ENCODE results near the gene SH3BP4. TPM values are rescaled to one million over a fixed set of nuclear protein-coding genes. Genes with fewer than 3 reads are reported as not detected.

SH3BP4 gene
- total and polyA plus RNA-seq, 2 donors (not counting 1 experiment from before 2014, with no cell fraction given): 1.00 to 1.3 TPM

DNA sequence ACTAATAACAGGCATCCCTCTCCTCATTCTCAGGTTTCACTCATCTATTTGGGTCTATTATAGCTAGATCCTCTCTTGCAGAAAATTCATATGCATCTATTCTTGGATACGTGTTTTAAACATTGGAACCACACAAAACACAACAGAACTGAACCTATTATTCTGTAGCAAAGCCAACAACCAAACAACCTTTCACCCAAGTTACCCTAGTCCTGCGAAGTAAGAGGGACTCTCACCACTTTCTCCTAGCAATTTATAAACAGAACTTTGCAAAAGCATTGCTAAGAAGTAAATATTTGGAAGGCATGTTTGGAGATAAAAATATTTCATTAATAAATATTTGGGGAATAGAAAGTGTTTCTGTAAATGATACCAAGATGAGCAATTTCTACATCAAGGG is 20.4 kb upstream of the SH3BP4 start:
- intact Hi-C loops (cut with micrococcal nuclease): no loop called here
- no peaks in the 10 kb centered on the region for H3K27me3 ChIP-seq (replicated peaks in 1 of 4; ENCODE audit: control extremely low read depth in 1 of 4, control insufficient read depth in 3 of 4, insufficient read depth in 4 of 4, low read length in 3 of 4)
- Mint-ChIP-seq H3K27ac (no peak overlapping the region), H3K9me3 (ENCODE audit: insufficient read depth) (no peaks in the 10 kb centered on the region), H3K4me3 (no peak overlapping the region), H3K4me1 (no peaks in the 10 kb centered on the region), H3K27me3 (peaks cover 14% of the 10 kb centered on the region)
- ATAC-seq (ENCODE audit: low read depth): no peak
- DNase-seq: no peak
- H3K36me3 ChIP-seq (replicated peaks in 1 of 2; ENCODE audit: control extremely low read depth in 1 of 2, control insufficient read depth in 1 of 2, extremely low read depth in 1 of 2, insufficient read depth in 2 of 2, low read length in 1 of 2): no peaks in the 10 kb centered on the region
- no peaks in the 10 kb centered on the region for H3K79me2 ChIP-seq (ENCODE audit: control insufficient read depth, insufficient read depth, low read length)
- no peak overlapping the region for H3K9ac ChIP-seq (ENCODE audit: low read length)
- ChIA-PET POLR2A (no interaction called here), CTCF (no interaction called here)
- no peaks in the 10 kb centered on the region for H3K9me3 ChIP-seq (ENCODE audit: control extremely low read depth in 1 of 3, control insufficient read depth in 2 of 3, insufficient read depth in 1 of 3, low read length in 2 of 3)
- WGBS (ENCODE audit: insufficient coverage): no CpG with 5 or more reads among the region's 2 CpGs
- no peak overlapping the region for H3K4me2 ChIP-seq (replicated peaks; ENCODE audit: low read depth, low read length, poor library complexity, severe bottlenecking)
- no peaks in the 10 kb centered on the region for H4K20me1 ChIP-seq (ENCODE audit: control insufficient read depth, insufficient read depth, low read length, poor library complexity, severe bottlenecking)
- TF ChIP-seq, protein P1, sequence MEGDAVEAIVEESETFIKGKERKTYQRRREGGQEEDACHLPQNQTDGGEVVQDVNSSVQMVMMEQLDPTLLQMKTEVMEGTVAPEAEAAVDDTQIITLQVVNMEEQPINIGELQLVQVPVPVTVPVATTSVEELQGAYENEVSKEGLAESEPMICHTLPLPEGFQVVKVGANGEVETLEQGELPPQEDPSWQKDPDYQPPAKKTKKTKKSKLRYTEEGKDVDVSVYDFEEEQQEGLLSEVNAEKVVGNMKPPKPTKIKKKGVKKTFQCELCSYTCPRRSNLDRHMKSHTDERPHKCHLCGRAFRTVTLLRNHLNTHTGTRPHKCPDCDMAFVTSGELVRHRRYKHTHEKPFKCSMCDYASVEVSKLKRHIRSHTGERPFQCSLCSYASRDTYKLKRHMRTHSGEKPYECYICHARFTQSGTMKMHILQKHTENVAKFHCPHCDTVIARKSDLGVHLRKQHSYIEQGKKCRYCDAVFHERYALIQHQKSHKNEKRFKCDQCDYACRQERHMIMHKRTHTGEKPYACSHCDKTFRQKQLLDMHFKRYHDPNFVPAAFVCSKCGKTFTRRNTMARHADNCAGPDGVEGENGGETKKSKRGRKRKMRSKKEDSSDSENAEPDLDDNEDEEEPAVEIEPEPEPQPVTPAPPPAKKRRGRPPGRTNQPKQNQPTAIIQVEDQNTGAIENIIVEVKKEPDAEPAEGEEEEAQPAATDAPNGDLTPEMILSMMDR (IDR thresholded peaks at IDR 0.05): no peak
- TF ChIP-seq EZH2 (IDR thresholded peaks at IDR 0.05; ENCODE audit: borderline replicate concordance, insufficient read depth, low read depth, low read length, poor library complexity, severe bottlenecking): no peak
- no peak overlapping the region for H3K4me3 ChIP-seq (ENCODE audit: control extremely low read depth in 1 of 5, extremely low read depth in 1 of 5, insufficient read depth in 1 of 5, low read depth in 2 of 5, low read length in 4 of 5)
- no peak overlapping the region for H3K27ac ChIP-seq (ENCODE audit: low read length in 2 of 2)
- H3K4me1 ChIP-seq (ENCODE audit: control insufficient read depth in 2 of 2, insufficient read depth in 2 of 2, low read length in 2 of 2): no peaks in the 10 kb centered on the region
- H2AFZ ChIP-seq (ENCODE audit: insufficient read depth, low read depth, low read length, poor library complexity, severe bottlenecking): no peak overlapping the region

DNA sequence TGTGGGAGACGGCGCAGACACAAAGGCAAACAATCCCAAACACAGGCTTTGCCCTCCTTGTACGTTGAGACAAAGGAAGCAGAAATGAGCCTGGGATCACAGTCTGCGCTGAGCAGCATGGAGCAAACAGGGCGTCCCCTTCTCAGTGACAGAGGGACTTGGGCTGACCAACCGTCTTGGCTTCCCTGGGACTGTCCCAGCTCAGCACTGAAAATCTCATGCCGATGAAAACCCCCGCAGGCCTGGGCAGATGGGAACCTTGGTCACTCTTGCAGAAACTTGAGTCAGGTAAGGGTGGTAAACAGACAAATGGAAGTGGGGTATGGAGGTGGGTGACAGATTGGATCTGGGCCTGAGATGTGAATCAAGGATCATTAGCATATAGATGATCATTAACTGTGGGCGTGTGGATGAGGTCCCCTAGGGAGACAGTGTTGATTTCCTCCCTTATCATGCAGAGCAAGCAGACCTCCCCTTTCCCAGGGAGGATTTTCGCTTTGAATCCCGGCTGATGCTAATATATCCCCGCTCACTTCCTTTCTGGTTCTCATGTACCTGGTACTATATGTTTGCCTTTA is 19.1 kb upstream of the SH3BP4 start:
- Mint-ChIP-seq H3K4me3 (no peak overlapping the region), H3K4me1 (no peaks in the 10 kb centered on the region), H3K27ac (no peak overlapping the region), H3K9me3 (ENCODE audit: insufficient read depth) (no peaks in the 10 kb centered on the region), H3K27me3 (peaks cover 18% of the 10 kb centered on the region)
- Histone ChIP-seq H3K36me3 (replicated peaks in 1 of 2; ENCODE audit: control extremely low read depth in 1 of 2, control insufficient read depth in 1 of 2, extremely low read depth in 1 of 2, insufficient read depth in 2 of 2, low read length in 1 of 2) (no peaks in the 10 kb centered on the region), H4K20me1 (ENCODE audit: control insufficient read depth, insufficient read depth, low read length, poor library complexity, severe bottlenecking) (no peaks in the 10 kb centered on the region), H3K27me3 (replicated peaks in 1 of 4; ENCODE audit: control extremely low read depth in 1 of 4, control insufficient read depth in 3 of 4, insufficient read depth in 4 of 4, low read length in 3 of 4) (peaks cover 0 to 4% (median 0%) of the 10 kb centered on the region in 4 experiments), H3K79me2 (ENCODE audit: control insufficient read depth, insufficient read depth, low read length) (no peaks in the 10 kb centered on the region), H3K9me3 (ENCODE audit: control extremely low read depth in 1 of 3, control insufficient read depth in 2 of 3, insufficient read depth in 1 of 3, low read length in 2 of 3) (no peaks in the 10 kb centered on the region), H3K4me1 (ENCODE audit: control insufficient read depth in 2 of 2, insufficient read depth in 2 of 2, low read length in 2 of 2) (no peaks in the 10 kb centered on the region), H3K27ac (ENCODE audit: low read length in 2 of 2) (no peak overlapping the region), H3K4me3 (ENCODE audit: control extremely low read depth in 1 of 5, extremely low read depth in 1 of 5, insufficient read depth in 1 of 5, low read depth in 2 of 5, low read length in 4 of 5) (no peak overlapping the region), H3K9ac (ENCODE audit: low read length) (no peak overlapping the region), H2AFZ (ENCODE audit: insufficient read depth, low read depth, low read length, poor library complexity, severe bottlenecking) (no peak overlapping the region), H3K4me2 (replicated peaks; ENCODE audit: low read depth, low read length, poor library complexity, severe bottlenecking) (no peak overlapping the region)
- POLR2A ChIA-PET: no interaction called here
- no peak for DNase-seq
- intact Hi-C loops (cut with micrococcal nuclease): no loop called here
- WGBS (ENCODE audit: insufficient coverage): over 99% methylated on average over 8 of the region's 12 CpGs
- TF ChIP-seq, protein P1 (IDR thresholded peaks at IDR 0.05): no peak
- TF ChIP-seq EZH2 (IDR thresholded peaks at IDR 0.05; ENCODE audit: borderline replicate concordance, insufficient read depth, low read depth, low read length, poor library complexity, severe bottlenecking): no peak
- CTCF ChIA-PET: no interaction called here
- ATAC-seq (ENCODE audit: low read depth): no peak
